LoVo (cell line): ENCODE results near the gene ANXA3.
"Not testable (repeated sequence)": the region's sequence is repeated elsewhere in the genome, so short reads cannot be mapped to it uniquely, and the experiment has no call there.

Experiments used
- DNase-seq: peaks from one replicate; pipeline ENCODE4 v3.0.0-alpha.2; 2016; ENCODE audit warnings: low spot score

Gene ANXA3

GRCh38 chr4:78551420-78552351, at the start of gene ANXA3:
ANXA3 (plus strand) TSS chr4:78551770; CDS start chr4:78554474, 2,704 bp downstream.
- peak; percentile 65 for DNase-seq

GRCh38 chr4:78506260-78506659, 45.3 kb upstream of the ANXA3 start:
- DNase-seq, result not testable (repeated sequence)

- no peak for DNase-seq
Observed at GRCh38 chr4:78509043-78509442, 42.5 kb upstream of the ANXA3 start.

GRCh38 chr4:78510108-78510507, 41.5 kb upstream of the ANXA3 start:
- DNase-seq, result no peak

GRCh38 chr4:78510681-78511080, 40.9 kb upstream of the ANXA3 start:
- no peak for DNase-seq

GRCh38 chr4:78512357-78512920, 39.1 kb upstream of the ANXA3 start:
- DNase-seq, result no peak

GRCh38 chr4:78513411-78513975, 38.1 kb upstream of the ANXA3 start:
- no peak for DNase-seq

GRCh38 chr4:78517050-78517652, 34.4 kb upstream of the ANXA3 start:
- DNase-seq, result peak; percentile 37

GRCh38 chr4:78518561-78518960, 33.0 kb upstream of the ANXA3 start:
- no peak for DNase-seq

- no peak for DNase-seq
Observed at GRCh38 chr4:78519962-78520361, 31.6 kb upstream of the ANXA3 start.

GRCh38 chr4:78520808-78521226, 30.8 kb upstream of the ANXA3 start:
- DNase-seq, result no peak

- DNase-seq, result no peak
Observed at GRCh38 chr4:78524009-78524408, 27.6 kb upstream of the ANXA3 start.

GRCh38 chr4:78525559-78525958, 26.0 kb upstream of the ANXA3 start:
- no peak for DNase-seq

- no peak for DNase-seq
Observed at GRCh38 chr4:78527103-78527502, 24.5 kb upstream of the ANXA3 start.

GRCh38 chr4:78527555-78527954, 24.0 kb upstream of the ANXA3 start:
- DNase-seq, result no peak

GRCh38 chr4:78528327-78528726, 23.2 kb upstream of the ANXA3 start:
- no peak for DNase-seq

- DNase-seq, result peak; percentile 33
Observed at GRCh38 chr4:78529569-78530209, 21.9 kb upstream of the ANXA3 start.

GRCh38 chr4:78532046-78532445, 19.5 kb upstream of the ANXA3 start:
- DNase-seq, result no peak

GRCh38 chr4:78533854-78534253, 17.7 kb upstream of the ANXA3 start:
- DNase-seq, result no peak

GRCh38 chr4:78534286-78534955, 17.1 kb upstream of the ANXA3 start:
- DNase-seq, result peak; percentile 67

GRCh38 chr4:78542373-78542772, 9.2 kb upstream of the ANXA3 start:
- DNase-seq, result no peak
